ENCODE data around the gene ZC3H13.

GRCh38 chr13:45954836-45955800 is 97.4 kb downstream of the ZC3H13 start:
- TF ChIP-seq CTCF (IDR thresholded peaks at IDR 0.05; ENCODE audit: poor library complexity, severe bottlenecking) (no peak), EZH2 (IDR thresholded peaks at IDR 0.05; ENCODE audit: borderline replicate concordance, insufficient read depth, low read length, poor library complexity, severe bottlenecking) (no peak), RAD21 (conservative IDR thresholded peaks at IDR 0.05) (no peak)
